Neural progenitor cell (in vitro differentiated cells): ENCODE results near the gene SCAI. TPM values are rescaled to one million over a fixed set of nuclear protein-coding genes. Genes with fewer than 3 reads are reported as not detected.

ENCODE experiments used
- DNase-seq: peaks from one replicate; pipeline ENCODE4 v3.0.0-alpha.2; 2016; ENCODE audit warnings: low spot score
- H2AFZ ChIP-seq: fragments of 200-600 bp; sonication (generic); replicated peaks from 2 replicates; pipeline ENCODE4 v1.6.1; 2016; ENCODE audit warnings: antibody characterized with exemption
- H3F3A ChIP-seq: fragments of 200-600 bp; sonication (generic); 2 replicates; pipeline ENCODE4 v1.6.1; 2016; ENCODE audit warnings: antibody characterized with exemption, low read depth
- H3K27ac ChIP-seq: fragments of 200-600 bp; sonication (generic); 2 replicates; pipeline ENCODE4 v1.5.1; 2016; ENCODE audit warnings: mild to moderate bottlenecking
- H3K27me3 ChIP-seq: fragments of 200-600 bp; sonication (generic); 2 replicates; pipeline ENCODE4 v1.6.1; 2016; ENCODE audit warnings: mild to moderate bottlenecking, moderate library complexity
- H3K36me3 ChIP-seq: fragments of 200-600 bp; sonication (generic); 2 replicates; pipeline ENCODE4 v1.5.1; 2016
- H3K4me1 ChIP-seq: fragments of 200-600 bp; sonication (generic); 2 replicates; pipeline ENCODE4 v1.6.1; 2016; ENCODE audit warnings: mixed run types
- H3K4me2 ChIP-seq: fragments of 200-600 bp; sonication (generic); 2 replicates; pipeline ENCODE4 v1.6.1; 2016
- H3K4me3 ChIP-seq: fragments of 200-600 bp; sonication (generic); 2 replicates; pipeline ENCODE4 v1.5.1; 2016
- H3K79me2 ChIP-seq: fragments of 200-600 bp; sonication (generic); 2 replicates; pipeline ENCODE4 v1.6.1; 2016; ENCODE audit warnings: low read depth
- H3K9ac ChIP-seq: fragments of 200-600 bp; sonication (generic); 2 replicates; pipeline ENCODE4 v1.6.1; 2016
- H3K9me3 ChIP-seq: fragments of 200-600 bp; sonication (generic); 2 replicates; pipeline ENCODE4 v1.5.1; 2016; ENCODE audit warnings: low read depth
- H4K20me1 ChIP-seq: fragments of 200-600 bp; sonication (generic); 2 replicates; pipeline ENCODE4 v1.6.1; 2016; ENCODE audit warnings: low read depth
- H3K27ac Mint-ChIP-seq: 3 replicates; pipeline ENCODE4 v1.8.0; 2021; ENCODE audit warnings: mixed read lengths
- H3K27me3 Mint-ChIP-seq: 2 replicates; pipeline ENCODE4 v1.8.0; 2022; ENCODE audit warnings: low read depth, mild to moderate bottlenecking, inconsistent platforms, moderate library complexity, mixed read lengths; ENCODE audit not compliant: insufficient read depth
- H3K36me3 Mint-ChIP-seq: 3 replicates; pipeline ENCODE4 v1.8.0; 2021; ENCODE audit warnings: mixed read lengths
- H3K4me1 Mint-ChIP-seq: 3 replicates; pipeline ENCODE4 v1.8.0; 2021; ENCODE audit warnings: mixed read lengths
- H3K4me3 Mint-ChIP-seq: 3 replicates; pipeline ENCODE4 v1.8.0; 2021; ENCODE audit warnings: mild to moderate bottlenecking, moderate library complexity, mixed read lengths
- H3K9me3 Mint-ChIP-seq: 3 replicates; pipeline ENCODE4 v1.8.0; 2020; ENCODE audit warnings: mixed read lengths
- CTCF ChIP-seq: fragments of 200-600 bp; sonication (generic); IDR thresholded peaks from 2 replicates; pipeline ENCODE4 v1.5.1; 2017; ENCODE audit warnings: antibody characterized with exemption, mild to moderate bottlenecking
- EZH2 ChIP-seq: fragments of 200-600 bp; sonication (generic); IDR thresholded peaks from 2 replicates; pipeline ENCODE4 v1.6.1; 2017; ENCODE audit warnings: antibody characterized with exemption, mild to moderate bottlenecking, moderate library complexity
- EZH2phosphoT487 ChIP-seq: fragments of 200-600 bp; sonication (generic); IDR thresholded peaks from 2 replicates; pipeline ENCODE4 v1.6.1; 2017; ENCODE audit warnings: antibody characterized with exemption
- total RNA-seq: library from RNA; depleted of rRNA; stranded (reverse); fragments of >200 nt; gene quantifications from 2 replicates; pipeline ENCODE4 v1.2.3, GENCODE V29; 2015; ENCODE audit warnings: low replicate concordance

SCAI gene
- total RNA-seq, 1 donor from 2014 or later = 30.2 TPM

DNA sequence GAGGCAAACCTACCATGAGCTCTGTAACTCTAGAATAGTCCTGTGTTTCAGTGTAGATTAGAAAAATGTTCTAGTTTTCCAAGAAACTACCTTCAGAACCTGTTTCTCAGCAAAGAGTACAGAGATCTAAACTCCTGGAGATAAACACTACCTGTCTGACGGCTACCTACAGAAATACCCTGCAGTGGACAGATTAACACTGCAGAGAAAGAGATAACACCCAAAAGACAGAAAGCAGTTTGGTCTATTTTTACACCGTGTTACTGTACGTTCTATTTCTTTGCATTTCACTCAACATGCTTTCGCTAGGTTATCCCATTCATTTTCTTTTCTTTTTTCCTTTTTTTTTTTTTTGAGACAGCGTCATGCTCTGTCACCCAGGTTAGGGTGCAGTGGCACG, 11.6 kb downstream of the SCAI start:
- no peak overlapping the region for H3K27ac ChIP-seq
- H3K79me2 ChIP-seq = peaks cover 93% of the 10 kb centered on the region
- no peak overlapping the region for H3K27ac Mint-ChIP-seq

DNA sequence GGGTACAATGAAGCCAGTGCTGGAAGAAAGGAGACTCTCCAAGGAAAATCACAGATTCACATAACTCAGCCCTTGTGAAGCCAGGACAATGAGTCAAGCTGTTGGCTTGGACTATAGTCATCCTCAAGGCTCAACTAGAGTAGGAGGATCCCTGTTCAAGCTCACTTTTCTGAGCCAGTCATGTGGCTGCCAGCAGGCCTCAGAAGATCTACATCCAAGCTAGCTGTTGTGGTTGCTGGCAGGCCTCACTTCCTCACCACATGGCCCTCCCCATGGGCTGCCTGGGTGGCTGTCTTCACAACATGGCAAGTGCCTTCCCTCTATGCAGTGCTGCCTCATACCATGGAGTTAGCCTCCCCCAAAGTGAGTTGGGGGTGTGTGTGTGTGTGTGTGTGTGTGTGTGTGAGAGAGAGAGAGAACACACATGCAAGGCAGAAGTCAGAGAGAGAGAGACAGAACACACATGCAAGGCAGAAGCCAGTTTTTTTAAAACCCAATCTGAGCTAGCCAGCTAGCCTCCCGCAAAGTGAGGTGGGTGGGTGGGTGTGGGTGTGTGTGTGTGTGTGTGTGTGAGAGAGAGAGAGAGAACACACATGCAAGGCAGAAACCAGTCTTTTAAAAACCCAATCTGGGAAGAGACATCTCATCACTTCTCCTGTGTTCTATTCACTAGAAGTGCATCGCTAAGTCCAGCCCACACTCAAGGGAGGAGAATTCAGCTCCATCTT, 17.1 kb downstream of the SCAI start:
- no peaks in the 10 kb centered on the region for H3K27me3 ChIP-seq
- H3K4me3 ChIP-seq = no peak overlapping the region
- H4K20me1 ChIP-seq = peaks cover 24% of the 10 kb centered on the region
- peaks cover 2% of the 10 kb centered on the region for H3K36me3 Mint-ChIP-seq
- H3K27me3 Mint-ChIP-seq = peaks cover 4% of the 10 kb centered on the region
- no peak overlapping the region for H3K4me2 ChIP-seq
- no peak for DNase-seq
- H3K9ac ChIP-seq = no peak overlapping the region
- TF ChIP-seq EZH2phosphoT487 = no peak
- no peak for TF ChIP-seq CTCF
- no peaks in the 10 kb centered on the region for H3K9me3 Mint-ChIP-seq
- H3K36me3 ChIP-seq = no peaks in the 10 kb centered on the region
- H3K4me1 ChIP-seq = peaks cover 7% of the 10 kb centered on the region
- no peak overlapping the region for H3K4me3 Mint-ChIP-seq
- no peak overlapping the region for H3K27ac ChIP-seq
- peaks cover 8% of the 10 kb centered on the region for H3K4me1 Mint-ChIP-seq
- H2AFZ ChIP-seq = no peak overlapping the region
- no peaks in the 10 kb centered on the region for H3F3A ChIP-seq
- peak overlapping the region; percentile 94 for H3K27ac Mint-ChIP-seq
- H3K79me2 ChIP-seq = peaks cover 78% of the 10 kb centered on the region
- H3K9me3 ChIP-seq = no peaks in the 10 kb centered on the region

More for the DNA sequence above, 11.6 kb downstream of the SCAI start:
- H3K4me2 ChIP-seq = no peak overlapping the region
- Mint-ChIP-seq H3K4me1 (peaks cover under 1% of the 10 kb centered on the region), H3K4me3 (no peak overlapping the region), H3K9me3 (peaks cover 3% of the 10 kb centered on the region), H3K27me3 (peaks cover 4% of the 10 kb centered on the region), H3K36me3 (peaks cover 10% of the 10 kb centered on the region)
- no peak for DNase-seq
- H3K27me3 ChIP-seq = no peaks in the 10 kb centered on the region
- no peaks in the 10 kb centered on the region for H3K4me1 ChIP-seq
- no peak overlapping the region for H3K9ac ChIP-seq
- H4K20me1 ChIP-seq = peaks cover 18% of the 10 kb centered on the region
- TF ChIP-seq CTCF (no peak), EZH2phosphoT487 (no peak), EZH2 (no peak)
- no peaks in the 10 kb centered on the region for H3F3A ChIP-seq
- H3K36me3 ChIP-seq = no peaks in the 10 kb centered on the region
- H3K9me3 ChIP-seq = no peaks in the 10 kb centered on the region
- H2AFZ ChIP-seq = no peak overlapping the region
- no peak overlapping the region for H3K4me3 ChIP-seq

DNA sequence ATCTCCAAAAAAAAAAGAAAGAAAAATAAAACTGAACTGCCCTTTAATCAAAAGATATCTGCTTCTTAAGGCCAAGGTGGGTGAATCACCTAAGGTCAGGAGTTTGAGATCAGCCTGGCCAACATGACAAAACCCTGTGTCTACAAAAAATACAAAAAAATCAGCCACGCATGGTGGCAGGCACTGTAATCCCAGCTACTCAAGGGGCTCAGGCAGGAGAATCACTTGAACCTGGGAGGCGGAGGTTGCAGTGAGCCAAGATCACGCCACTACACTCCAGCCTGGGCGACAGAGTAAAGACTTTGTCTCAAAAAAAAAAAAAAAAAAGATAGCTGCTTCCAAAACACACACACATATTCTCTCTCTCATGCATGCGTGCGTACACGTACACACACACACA, 17.8 kb downstream of the SCAI start:
- H3F3A ChIP-seq = peaks cover 4% of the 10 kb centered on the region
- peaks cover 25% of the 10 kb centered on the region for H4K20me1 ChIP-seq
- DNase-seq = no peak
- H2AFZ ChIP-seq = no peak overlapping the region
- peaks cover 83% of the 10 kb centered on the region for H3K79me2 ChIP-seq
- H3K4me3 ChIP-seq = no peak overlapping the region
- TF ChIP-seq CTCF = no peak
- TF ChIP-seq EZH2 = no peak
- TF ChIP-seq EZH2phosphoT487 = no peak
- H3K27me3 ChIP-seq = no peaks in the 10 kb centered on the region
- Mint-ChIP-seq H3K27ac (no peak overlapping the region), H3K4me3 (no peak overlapping the region), H3K4me1 (peaks cover 10% of the 10 kb centered on the region), H3K9me3 (no peaks in the 10 kb centered on the region), H3K36me3 (peaks cover 2% of the 10 kb centered on the region), H3K27me3 (peaks cover 4% of the 10 kb centered on the region)
- no peaks in the 10 kb centered on the region for H3K36me3 ChIP-seq
- no peak overlapping the region for H3K27ac ChIP-seq
- H3K4me2 ChIP-seq = no peak overlapping the region
- H3K9ac ChIP-seq = no peak overlapping the region
- H3K4me1 ChIP-seq = peaks cover 10% of the 10 kb centered on the region
- no peaks in the 10 kb centered on the region for H3K9me3 ChIP-seq
